ENCODE data around the gene LRRC4C. TPM values are rescaled to one million over a fixed set of nuclear protein-coding genes. Genes with fewer than 3 reads are reported as not detected.

The LRRC4C gene
- polyA plus RNA-seq, 1 of the 3 experiments (the other 2 are of a cell fraction), result 0.16 TPM

GRCh38 chr11:41486424-41486823 is 27.0 kb upstream of the LRRC4C start:
- POLR2A ChIA-PET, result no interaction called here
- Histone ChIP-seq H3K9me2 (no peaks in the 10 kb centered on the region), H3K9ac (no peak overlapping the region), H3K79me2 (ENCODE audit: insufficient read depth) (no peaks in the 10 kb centered on the region), H3K4me1 (ENCODE audit: control insufficient read depth in 1 of 2, insufficient read depth in 2 of 2, low read depth in 1 of 2, low read length in 1 of 2) (no peaks in the 10 kb centered on the region), H3K4me2 (no peak overlapping the region), H2AFZ (ENCODE audit: low read depth) (peak overlapping the region; percentile 65; the same call in 1 of the 2 replicates), H3K4me3 (ENCODE audit: low read depth in 2 of 2, low read length in 1 of 2) (no peak overlapping the region), H3K27me3 (ENCODE audit: insufficient read depth) (no peaks in the 10 kb centered on the region), H4K20me1 (ENCODE audit: insufficient read depth) (no peaks in the 10 kb centered on the region), H3K9me3 (no peaks in the 10 kb centered on the region), H3K27ac (ENCODE audit: low read depth in 2 of 2, low read length in 1 of 2) (no peak overlapping the region), H3F3A (replicated peaks; ENCODE audit: insufficient read depth) (no peaks in the 10 kb centered on the region), H3K36me3 (replicated peaks in 1 of 2; ENCODE audit: control insufficient read depth in 1 of 2, insufficient read depth in 2 of 2, low read length in 1 of 2) (no peaks in the 10 kb centered on the region)
- 19% methylated on average over 2 of the region's 2 CpGs for WGBS (ENCODE audit: low lambda C conversion rate)
- CTCF ChIA-PET, result interaction anchor here (1.9 kb wide), 1 partner anchor 26 kb away, joined by 5 read pairs; no protein-coding TSS in a partner anchor
- no peak for DNase-seq
- TF ChIP-seq FOXM1 (IDR thresholded peaks at IDR 0.05; ENCODE audit: low read depth) (no peak), NRF1 (IDR thresholded peaks at IDR 0.05; ENCODE audit: low read depth, low read length) (no peak), FOSL2 (IDR thresholded peaks at IDR 0.05; ENCODE audit: borderline replicate concordance, low read depth) (no peak), MAX (IDR thresholded peaks at IDR 0.05; ENCODE audit: low read depth) (no peak), ZBTB33 (IDR thresholded peaks at IDR 0.05; ENCODE audit: borderline replicate concordance, low read depth) (no peak), FOXJ3 (CRISPR knock-in tag; IDR thresholded peaks at IDR 0.05) (no peak), IRF3 (IDR thresholded peaks at IDR 0.05; ENCODE audit: low read depth, low read length) (no peak), CTCF (IDR thresholded peaks at IDR 0.05) (no peak), YY1 (IDR thresholded peaks at IDR 0.05; ENCODE audit: low read depth) (no peak), RXRA (IDR thresholded peaks at IDR 0.05; ENCODE audit: borderline replicate concordance, low read depth) (no peak), TAF1 (IDR thresholded peaks at IDR 0.05; ENCODE audit: borderline replicate concordance, low read depth, low read length) (no peak)

GRCh38 chr11:41483956-41484355 is 24.5 kb upstream of the LRRC4C start:
- Histone ChIP-seq H4K20me1 (ENCODE audit: insufficient read depth) (no peaks in the 10 kb centered on the region), H3F3A (replicated peaks; ENCODE audit: insufficient read depth) (no peaks in the 10 kb centered on the region), H3K9me2 (0 out of 2 replicates have a peak, but pooled peaks cover 3% of the 10 kb centered on the region), H3K9me3 (no peaks in the 10 kb centered on the region), H3K27ac (ENCODE audit: low read depth in 2 of 2, low read length in 1 of 2) (no peak overlapping the region), H2AFZ (ENCODE audit: low read depth) (no peak overlapping the region), H3K9ac (no peak overlapping the region), H3K4me1 (ENCODE audit: control insufficient read depth in 1 of 2, insufficient read depth in 2 of 2, low read depth in 1 of 2, low read length in 1 of 2) (no peaks in the 10 kb centered on the region), H3K4me2 (no peak overlapping the region), H3K4me3 (ENCODE audit: low read depth in 2 of 2, low read length in 1 of 2) (no peak overlapping the region), H3K27me3 (ENCODE audit: insufficient read depth) (no peaks in the 10 kb centered on the region), H3K36me3 (replicated peaks in 1 of 2; ENCODE audit: control insufficient read depth in 1 of 2, insufficient read depth in 2 of 2, low read length in 1 of 2) (no peaks in the 10 kb centered on the region), H3K79me2 (ENCODE audit: insufficient read depth) (no peaks in the 10 kb centered on the region)
- ChIA-PET CTCF (no interaction called here), POLR2A (no interaction called here)
- WGBS (ENCODE audit: low lambda C conversion rate), result 18% methylated on average over 3 of the region's 3 CpGs
- DNase-seq, result no peak
- TF ChIP-seq EP300 (IDR thresholded peaks at IDR 0.05; ENCODE audit: borderline replicate concordance in 1 of 2, low read depth in 1 of 2, low read length in 1 of 2) (no peak), ELF1 (IDR thresholded peaks at IDR 0.05) (no peak), RCOR1 (IDR thresholded peaks at IDR 0.05; ENCODE audit: low read length) (no peak), SIN3A (IDR thresholded peaks at IDR 0.05; ENCODE audit: borderline replicate concordance, low read depth, low read length) (no peak), ZBTB33 (IDR thresholded peaks at IDR 0.05; ENCODE audit: borderline replicate concordance, low read depth) (no peak), NRF1 (IDR thresholded peaks at IDR 0.05; ENCODE audit: low read depth, low read length) (no peak), MAX (IDR thresholded peaks at IDR 0.05; ENCODE audit: low read depth) (no peak), TAF1 (IDR thresholded peaks at IDR 0.05; ENCODE audit: borderline replicate concordance, low read depth, low read length) (no peak), USF1 (IDR thresholded peaks at IDR 0.05; ENCODE audit: borderline replicate concordance, low read depth) (no peak), FOXJ3 (CRISPR knock-in tag; IDR thresholded peaks at IDR 0.05) (no peak), MXI1 (IDR thresholded peaks at IDR 0.05; ENCODE audit: low read depth, low read length) (no peak), MEF2A (IDR thresholded peaks at IDR 0.05; ENCODE audit: borderline replicate concordance, low read depth) (no peak)

Data from SK-N-SH (cell line).